HepG2 (cell line): ENCODE measurements around the gene SPATA25. TPM values are rescaled to one million over a fixed set of nuclear protein-coding genes. Genes with fewer than 3 reads are reported as not detected.

ENCODE experiments used
- BCL6 ChIP-seq: IDR thresholded peaks from 2 replicates; pipeline ENCODE4 v1.6.1; 2016; ENCODE audit warnings: missing genetic modification reagents, missing compliant biosample characterization
- BRD4 ChIP-seq: sonication (generic); formaldehyde crosslinking; IDR thresholded peaks from 2 replicates; pipeline ENCODE4 v1.4.0; 2020; ENCODE audit warnings: missing genetic modification reagents
- CBFB ChIP-seq: sonication (generic); formaldehyde crosslinking; IDR thresholded peaks from 2 replicates; pipeline ENCODE4 v1.4.0; 2020; ENCODE audit warnings: missing genetic modification reagents
- E2F5 ChIP-seq: sonication (generic); formaldehyde crosslinking; conservative IDR thresholded peaks from 2 replicates; pipeline ENCODE4 v1.4.0; 2020; ENCODE audit warnings: missing genetic modification reagents
- FOXK2 ChIP-seq: fragments of 450-650 bp; IDR thresholded peaks from 2 replicates; pipeline ENCODE4 v1.6.1; 2016
- ISL2 ChIP-seq: sonication (generic); formaldehyde crosslinking; IDR thresholded peaks from 2 replicates; pipeline ENCODE4 v1.5.0; 2020; ENCODE audit warnings: missing genetic modification reagents
- NFIB ChIP-seq: sonication (generic); formaldehyde crosslinking; IDR thresholded peaks from 2 replicates; pipeline ENCODE4 v1.9.0; 2021; ENCODE audit warnings: missing genetic modification reagents, mild to moderate bottlenecking, borderline replicate concordance
- NFRKB ChIP-seq: fragments of 450-650 bp; IDR thresholded peaks from 2 replicates; pipeline ENCODE4 v1.6.1; 2017
- SAFB2 ChIP-seq: sonication (generic); formaldehyde crosslinking; IDR thresholded peaks from 2 replicates; pipeline ENCODE4 v1.5.1; 2020; ENCODE audit warnings: missing genetic modification reagents, low read depth, mild to moderate bottlenecking, borderline replicate concordance
- SMAD9 ChIP-seq: sonication (generic); formaldehyde crosslinking; IDR thresholded peaks from 2 replicates; pipeline ENCODE4 v1.5.1; 2020; ENCODE audit warnings: mild to moderate bottlenecking, missing genetic modification reagents
- TBX3 ChIP-seq: fragments of 450-650 bp; IDR thresholded peaks from 2 replicates; pipeline ENCODE4 v1.6.1; 2017; ENCODE audit warnings: antibody characterized with exemption, mild to moderate bottlenecking, inconsistent platforms, borderline replicate concordance
- ZBED4 ChIP-seq: sonication (generic); formaldehyde crosslinking; IDR thresholded peaks from 2 replicates; pipeline ENCODE4 v1.4.0; 2020; ENCODE audit warnings: missing genetic modification reagents, borderline replicate concordance
- ZFP1 ChIP-seq: IDR thresholded peaks from 2 replicates; pipeline ENCODE4 v1.6.1; 2016
- ZIK1 ChIP-seq: sonication (generic); formaldehyde crosslinking; IDR thresholded peaks from 2 replicates; pipeline ENCODE4 v1.5.0; 2020; ENCODE audit warnings: mild to moderate bottlenecking, low read depth, missing genetic modification reagents, borderline replicate concordance
- ZSCAN9 ChIP-seq: IDR thresholded peaks from 2 replicates; pipeline ENCODE4 v1.6.1; 2016; ENCODE audit warnings: borderline replicate concordance
- polyA plus RNA-seq, 8 experiments: library from polyadenylated mRNA; depleted of rRNA in 3 of 8; stranded (reverse) in 7 of 8; unstranded in 1 of 8; fragments of >200 nt; fragmentation: Illumina TruSeq in 4 of 8; extraction: Trizol in 4 of 8; gene quantifications; 2 replicates each; pipeline versions ENCODE4 v1.2.1 to v1.2.3, GENCODE V29; 2011 to 2016; ENCODE audit warnings: low read depth in 4 of 8, missing spikeins in 1 of 8, mixed read lengths in 1 of 8; ENCODE audit not compliant: insufficient read depth in 1 of 8
- total RNA-seq, 5 experiments: library from RNA; depleted of rRNA; stranded (reverse); fragments of >200 nt; fragmentation: Illumina TruSeq; extraction: Trizol; gene quantifications; 2 replicates each; pipeline ENCODE4 v1.2.3, GENCODE V29; 2016; ENCODE audit warnings: low read depth in 1 of 5
- TF ChIP-seq, protein P1 (sequence below): sonication (generic); formaldehyde crosslinking; IDR thresholded peaks from 2 replicates; pipeline ENCODE4 v1.5.0; 2020; ENCODE audit warnings: missing genetic modification reagents, mild to moderate bottlenecking, borderline replicate concordance
- TF ChIP-seq, protein P2 (sequence below): sonication (generic); formaldehyde crosslinking; IDR thresholded peaks from 2 replicates; pipeline ENCODE4 v1.5.1; 2020; ENCODE audit warnings: mild to moderate bottlenecking, moderate library complexity, missing genetic modification reagents

SPATA25 gene
- total and polyA plus RNA-seq, 2 of the 13 experiments (the other 11 are each of a cell fraction or from before 2014, with no cell fraction given): 4.8 to 7.6 TPM

- TF ChIP-seq NFIB (CRISPR knock-in tag): no peak; the same call in 1 of the 2 replicates
- TF ChIP-seq FOXK2: no peak
- peak; percentile 91; the same call in 1 of the 2 replicates for TF ChIP-seq ZIK1 (CRISPR knock-in tag)
- TF ChIP-seq E2F5 (CRISPR knock-in tag): peak; percentile 43
- TF ChIP-seq ZBED4 (CRISPR knock-in tag): peak; percentile 85
- TF ChIP-seq SAFB2 (CRISPR knock-in tag): no peak
- 0 out of 2 replicates have a peak, but pooled peaks have one; percentile 47 for TF ChIP-seq ZFP1 (CRISPR knock-in tag)
- peak; percentile 55; the same call in 1 of the 2 replicates for TF ChIP-seq BCL6
- TF ChIP-seq, protein P1, sequence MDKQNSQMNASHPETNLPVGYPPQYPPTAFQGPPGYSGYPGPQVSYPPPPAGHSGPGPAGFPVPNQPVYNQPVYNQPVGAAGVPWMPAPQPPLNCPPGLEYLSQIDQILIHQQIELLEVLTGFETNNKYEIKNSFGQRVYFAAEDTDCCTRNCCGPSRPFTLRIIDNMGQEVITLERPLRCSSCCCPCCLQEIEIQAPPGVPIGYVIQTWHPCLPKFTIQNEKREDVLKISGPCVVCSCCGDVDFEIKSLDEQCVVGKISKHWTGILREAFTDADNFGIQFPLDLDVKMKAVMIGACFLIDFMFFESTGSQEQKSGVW: 0 out of 2 replicates have a peak, but pooled peaks have one; percentile 77
- TF ChIP-seq ZSCAN9 (CRISPR knock-in tag): peak; percentile 97
- no peak for TF ChIP-seq ISL2 (CRISPR knock-in tag)
- TF ChIP-seq BRD4: peak; percentile 29; the same call in 1 of the 2 replicates
- TF ChIP-seq SMAD9 (CRISPR knock-in tag): peak; percentile 95; the same call in 1 of the 2 replicates
- TF ChIP-seq, protein P2, sequence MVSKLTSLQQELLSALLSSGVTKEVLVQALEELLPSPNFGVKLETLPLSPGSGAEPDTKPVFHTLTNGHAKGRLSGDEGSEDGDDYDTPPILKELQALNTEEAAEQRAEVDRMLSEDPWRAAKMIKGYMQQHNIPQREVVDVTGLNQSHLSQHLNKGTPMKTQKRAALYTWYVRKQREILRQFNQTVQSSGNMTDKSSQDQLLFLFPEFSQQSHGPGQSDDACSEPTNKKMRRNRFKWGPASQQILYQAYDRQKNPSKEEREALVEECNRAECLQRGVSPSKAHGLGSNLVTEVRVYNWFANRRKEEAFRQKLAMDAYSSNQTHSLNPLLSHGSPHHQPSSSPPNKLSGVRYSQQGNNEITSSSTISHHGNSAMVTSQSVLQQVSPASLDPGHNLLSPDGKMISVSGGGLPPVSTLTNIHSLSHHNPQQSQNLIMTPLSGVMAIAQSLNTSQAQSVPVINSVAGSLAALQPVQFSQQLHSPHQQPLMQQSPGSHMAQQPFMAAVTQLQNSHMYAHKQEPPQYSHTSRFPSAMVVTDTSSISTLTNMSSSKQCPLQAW: peak; percentile 92
- peak; percentile 85 for TF ChIP-seq CBFB
- TF ChIP-seq NFRKB: no peak
- TF ChIP-seq TBX3: no peak
Observed at GRCh38 chr20:45890077-45890984, 2.9 kb upstream of the SPATA25 start (continued).
